NCI-H1436 treated with DMSO at 0.1 percent for 48 hours (cell line): ENCODE data around the gene FOXJ3.

Experiments used
- DNase-seq: peaks from one replicate; lab custom pipeline; 2025; lab: John Stamatoyannopoulos, UW

Gene FOXJ3

DNA sequence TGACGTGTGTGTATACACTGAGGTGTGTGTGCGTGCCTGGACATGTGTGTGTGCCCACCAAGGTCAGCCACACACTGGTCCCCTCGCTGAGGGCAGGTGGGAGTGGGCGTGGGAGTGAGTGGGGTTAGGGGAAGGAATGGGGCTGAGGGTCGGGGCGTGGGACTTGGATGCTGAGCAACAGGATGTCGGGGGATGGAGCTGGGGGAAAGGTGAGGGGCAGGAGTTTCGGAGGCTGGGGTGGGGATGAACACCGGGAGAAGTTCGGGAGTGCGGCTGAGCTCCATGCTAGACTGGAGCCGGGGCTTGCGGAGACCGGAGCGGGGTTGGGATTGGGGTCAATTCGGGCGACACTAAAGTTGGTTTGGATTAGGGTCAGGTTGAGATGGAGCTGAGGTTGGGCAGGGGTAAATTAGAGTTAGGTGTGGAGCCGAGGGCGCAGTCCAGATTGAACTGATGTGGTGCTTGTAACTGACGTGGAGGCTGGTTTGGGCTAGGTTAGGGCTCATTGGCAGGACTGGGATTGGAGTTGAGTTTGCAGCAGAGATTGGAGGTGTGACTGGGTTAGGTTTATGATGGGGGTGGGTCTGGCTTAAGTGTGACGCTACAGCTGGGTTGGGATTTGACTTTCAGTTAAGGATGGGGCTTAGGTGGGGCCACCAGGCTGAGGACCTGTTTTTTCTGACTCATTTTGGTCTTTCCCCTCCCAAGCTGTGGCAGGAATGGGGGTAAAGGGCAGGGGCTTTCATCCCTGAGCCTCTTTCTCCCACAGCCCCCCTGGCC lies 167.2 kb downstream of the FOXJ3 start:
- DNase-seq: no peak

DNA sequence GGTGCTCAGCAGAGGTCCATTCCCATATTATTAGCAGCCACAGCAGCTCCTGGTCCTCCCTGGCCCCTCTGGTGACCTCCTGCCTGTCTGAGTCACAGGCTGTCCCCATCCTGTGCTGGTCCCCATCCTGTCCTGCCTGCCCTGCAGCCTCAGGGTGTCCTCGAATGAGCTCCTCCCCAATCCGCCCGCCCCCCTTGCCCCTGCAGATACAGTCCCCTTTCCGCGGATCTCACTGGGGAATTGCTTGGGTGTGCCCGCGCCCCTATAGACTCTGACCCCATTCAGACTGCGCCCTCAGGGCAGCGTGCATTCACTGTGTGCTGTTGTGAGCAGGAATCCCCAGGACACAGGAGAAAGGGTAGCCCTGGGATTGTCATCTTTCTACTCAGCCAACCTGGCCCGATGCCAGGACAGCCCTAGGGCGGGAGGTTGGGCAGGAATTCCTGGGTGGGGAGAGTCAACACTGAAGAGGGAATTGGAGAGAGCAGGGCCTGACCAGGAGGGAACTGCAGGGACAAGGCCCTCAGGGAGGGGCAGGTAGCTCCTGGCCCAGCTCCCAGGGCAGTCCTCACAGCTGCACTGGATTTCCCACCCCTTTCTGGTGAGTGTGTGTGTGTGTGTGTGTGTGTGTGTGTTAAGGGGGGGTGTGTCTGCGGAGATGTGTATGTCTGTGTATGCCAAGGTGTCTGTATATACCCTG lies 169.4 kb downstream of the FOXJ3 start:
- no peak for DNase-seq

DNA sequence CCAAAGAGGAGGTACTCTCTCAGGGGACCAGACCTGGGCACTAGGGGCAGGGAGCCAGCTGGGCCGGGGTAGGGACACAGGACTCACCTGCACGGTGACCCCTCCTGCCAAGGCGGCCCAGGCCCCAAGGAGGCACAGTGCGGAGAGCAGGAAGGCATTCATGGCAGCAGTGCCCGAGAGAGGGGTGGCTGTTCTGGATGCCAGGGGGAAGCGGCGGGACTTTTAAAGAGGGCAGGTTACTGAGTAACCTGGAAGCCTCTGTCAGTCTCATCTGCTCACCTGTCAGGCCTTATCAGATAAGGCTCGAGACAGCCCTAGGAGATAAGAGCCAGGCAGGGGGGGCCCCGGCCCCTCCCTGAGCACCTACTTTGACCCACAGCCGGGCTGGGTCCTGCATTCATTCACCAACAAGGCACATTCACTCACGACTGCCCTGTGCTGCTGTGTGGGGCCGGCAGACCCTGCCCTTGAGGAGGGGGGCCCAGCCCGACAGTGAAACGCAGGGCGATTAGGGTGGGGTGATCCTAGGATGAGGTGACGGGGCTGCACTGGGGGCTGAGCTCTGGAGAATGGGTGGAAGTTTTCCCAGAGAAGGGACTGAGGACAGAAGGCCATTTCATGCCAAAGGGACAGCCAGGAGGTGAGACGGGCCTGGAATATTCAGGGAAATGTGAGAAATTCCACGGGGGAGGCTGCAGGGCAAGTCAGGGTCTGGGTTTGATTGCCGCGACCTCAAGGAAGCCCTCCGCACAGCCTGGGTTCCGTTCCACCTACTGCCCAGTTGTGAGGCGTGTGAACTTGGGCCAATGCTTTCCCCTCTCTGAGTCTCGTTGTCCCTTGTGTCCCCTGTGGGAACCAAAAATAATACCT lies 170.2 kb downstream of the FOXJ3 start, which contains the start of gene GUCA2A:
Gene GUCA2A (minus strand): TSS at position 195 of the 870 bp plus-strand sequence. CDS start 33 bp downstream, at position 162.
- DNase-seq: no peak

DNA sequence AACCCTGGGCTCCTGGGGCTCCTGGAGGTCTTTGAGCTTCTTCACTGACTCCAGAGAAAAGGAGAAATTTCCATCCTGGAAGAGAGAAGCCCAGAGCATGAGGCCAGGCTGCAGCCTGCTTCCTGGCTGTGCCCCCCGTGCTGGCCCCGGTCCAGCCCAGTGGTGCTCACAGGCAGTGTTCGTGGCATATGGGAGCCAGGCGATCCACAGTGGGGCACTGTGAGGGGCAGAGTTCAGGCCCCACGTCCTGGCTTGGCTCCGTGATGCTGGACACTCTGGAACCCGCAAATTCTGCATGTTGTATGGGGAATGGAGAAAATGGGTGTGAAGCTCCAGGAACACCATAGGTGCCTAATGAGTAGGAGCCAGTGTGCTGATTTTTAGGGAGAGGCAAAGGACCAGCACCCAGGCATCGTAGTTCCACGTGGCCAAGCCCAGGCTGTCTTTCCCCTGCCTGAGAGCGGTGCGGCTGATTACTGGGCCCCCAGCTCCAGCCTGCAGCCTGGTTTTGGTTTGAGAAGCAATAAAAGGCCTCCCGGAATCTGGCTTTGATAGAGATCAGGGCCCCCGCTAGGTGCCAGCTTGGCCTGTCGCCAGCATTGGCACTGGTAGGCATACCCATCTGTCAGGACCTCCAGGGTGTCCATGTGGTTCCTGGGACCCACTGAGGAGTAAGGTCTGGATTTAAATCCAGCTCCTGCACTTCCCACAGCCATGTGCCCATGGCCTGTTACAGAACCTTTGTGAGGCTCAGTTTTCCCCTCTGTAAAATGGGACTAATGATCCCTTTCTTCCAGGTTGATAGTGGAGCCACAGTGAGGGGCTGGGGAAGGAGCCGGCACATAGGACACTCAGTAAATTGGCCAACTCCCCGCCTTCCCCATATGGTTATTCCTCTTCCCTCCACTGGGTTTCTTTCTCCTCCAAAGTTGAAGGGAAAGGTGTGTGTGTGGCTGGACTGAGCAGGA lies 171.2 kb downstream of the FOXJ3 start:
- DNase-seq: no peak

DNA sequence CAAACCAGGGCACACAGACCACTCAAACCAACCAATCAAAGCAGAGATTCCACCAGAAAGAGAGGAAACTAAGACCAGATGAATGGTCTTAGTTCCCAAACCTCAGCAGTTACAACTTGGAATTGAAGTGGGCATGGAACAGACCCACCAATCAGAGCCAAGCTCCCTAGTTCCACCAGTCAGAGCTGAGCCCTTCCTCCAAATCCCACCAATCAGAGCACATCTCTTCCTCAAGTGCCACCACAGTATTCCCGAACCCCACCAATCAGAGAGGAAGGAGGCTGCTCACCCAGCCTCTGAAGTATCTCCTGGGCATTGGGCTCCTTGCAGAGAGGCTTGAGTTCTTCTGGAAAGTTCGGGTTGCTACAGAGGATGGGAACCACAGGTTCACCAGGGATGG lies 171.9 kb downstream of the FOXJ3 start:
- DNase-seq: no peak

DNA sequence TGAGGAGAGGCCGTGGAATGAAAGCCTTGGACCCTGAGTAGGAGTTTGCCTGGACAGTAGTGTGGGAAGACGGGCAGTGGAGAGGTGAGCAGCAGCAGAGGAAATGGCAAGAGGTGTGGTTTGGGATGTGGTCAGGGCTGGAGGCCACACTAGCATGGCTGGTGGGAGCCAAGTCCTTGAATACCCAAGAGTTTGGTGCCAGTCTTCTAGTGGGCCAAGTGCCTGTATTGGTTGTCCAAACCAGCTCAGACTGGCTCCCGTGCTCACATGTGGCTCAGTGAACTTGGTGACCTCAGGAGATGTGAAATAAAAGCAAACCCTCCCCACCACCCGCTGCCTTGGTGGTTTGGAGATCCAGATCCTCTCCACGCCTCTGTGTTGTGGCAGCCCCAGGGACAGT lies 172.9 kb downstream of the FOXJ3 start:
- DNase-seq: no peak

DNA sequence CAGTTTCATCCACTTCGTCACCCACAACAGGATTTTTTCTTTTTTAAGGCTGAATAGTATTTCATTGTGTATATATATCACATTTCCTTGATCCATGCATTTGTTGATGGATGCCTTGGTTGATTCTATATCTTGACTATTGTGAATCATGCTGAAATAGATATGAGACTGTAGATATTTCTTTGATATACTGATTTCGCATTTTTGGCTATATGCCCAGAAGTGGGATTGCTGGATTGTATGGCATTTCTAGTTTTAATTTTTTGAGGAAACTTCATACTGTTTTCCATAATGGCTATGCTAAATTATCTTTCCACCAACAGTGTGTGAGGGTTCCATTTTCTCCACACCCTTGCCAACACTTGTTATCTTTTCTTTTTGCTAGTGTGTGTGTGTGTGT lies 176.8 kb downstream of the FOXJ3 start:
- no peak for DNase-seq

DNA sequence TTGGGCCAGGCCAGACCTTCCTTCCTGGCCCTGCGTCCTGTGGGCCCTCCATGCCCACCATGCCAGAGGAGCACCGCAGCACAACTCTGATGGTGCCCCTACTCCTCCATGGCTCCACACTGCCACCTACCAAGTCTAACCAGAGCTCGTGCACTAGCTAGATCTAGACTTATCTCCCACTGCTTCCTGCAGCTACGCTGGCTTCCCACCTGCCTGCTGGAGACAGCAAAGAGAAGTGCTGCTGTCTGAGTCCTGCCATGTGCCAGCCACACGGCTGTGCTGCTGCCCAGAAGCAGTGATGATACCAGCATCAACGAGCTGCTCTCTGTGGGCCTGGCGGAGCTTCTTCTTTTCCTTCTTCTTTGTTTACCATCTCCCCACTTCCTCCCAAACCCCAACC lies 177.4 kb downstream of the FOXJ3 start:
- DNase-seq: no peak

DNA sequence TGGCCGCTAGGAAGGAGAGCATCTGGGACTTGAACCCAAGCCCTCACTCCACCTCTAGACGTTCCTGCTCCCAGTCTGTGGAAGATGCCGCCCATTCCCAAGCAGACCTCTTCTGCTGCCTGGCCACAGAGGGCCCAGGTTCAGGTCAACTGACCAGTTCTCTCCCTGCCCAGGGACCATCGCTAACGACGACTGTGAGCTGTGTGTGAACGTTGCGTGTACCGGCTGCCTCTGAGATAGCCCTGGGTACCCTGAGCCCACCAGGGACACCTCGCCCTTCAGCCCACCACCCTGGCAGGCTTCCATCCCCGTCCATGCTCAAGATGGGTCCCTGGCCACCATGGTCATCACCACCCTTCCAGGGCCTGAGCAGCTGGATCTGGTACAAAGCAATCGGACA lies 179.7 kb downstream of the FOXJ3 start:
- no peak for DNase-seq

DNA sequence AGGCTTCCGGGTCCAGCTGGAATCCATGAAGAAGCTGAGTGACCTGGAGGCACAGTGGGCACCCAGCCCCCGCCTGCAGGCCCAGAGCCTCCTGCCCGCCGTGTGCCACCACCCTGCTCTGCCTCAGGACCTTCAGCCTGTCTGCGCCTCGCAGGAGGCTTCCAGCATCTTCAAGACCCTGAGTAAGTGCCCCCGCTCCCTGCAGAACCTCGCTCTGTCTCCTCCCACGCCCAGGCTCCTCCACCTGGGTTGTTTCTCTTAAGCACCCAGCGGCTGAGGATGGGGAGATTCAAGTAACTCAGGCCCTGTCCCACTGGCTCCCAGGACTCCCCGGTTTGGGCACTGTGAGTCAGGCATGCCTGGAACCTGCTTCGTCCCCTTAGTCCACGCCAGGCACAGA lies 180.3 kb downstream of the FOXJ3 start:
- DNase-seq: no peak

DNA sequence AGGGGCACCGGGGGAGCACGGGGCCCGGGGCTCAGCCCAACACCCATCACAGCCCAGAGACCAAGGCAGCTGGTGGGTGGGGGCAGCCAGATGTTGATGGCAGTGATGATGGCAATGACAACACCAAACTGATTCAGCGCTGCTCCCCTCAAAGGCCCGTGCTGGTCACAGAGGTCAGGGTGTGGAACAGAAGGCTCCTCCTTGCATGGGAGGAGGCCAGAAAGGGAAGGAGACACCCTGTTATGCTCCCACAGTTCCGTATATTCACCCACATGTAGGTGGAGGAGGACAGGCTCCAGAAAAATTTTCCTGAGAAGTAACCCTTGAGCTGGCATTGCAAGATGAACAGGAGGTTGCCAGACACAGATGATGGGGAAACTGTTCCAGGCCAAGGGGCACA lies 181.4 kb downstream of the FOXJ3 start:
- no peak for DNase-seq

DNA sequence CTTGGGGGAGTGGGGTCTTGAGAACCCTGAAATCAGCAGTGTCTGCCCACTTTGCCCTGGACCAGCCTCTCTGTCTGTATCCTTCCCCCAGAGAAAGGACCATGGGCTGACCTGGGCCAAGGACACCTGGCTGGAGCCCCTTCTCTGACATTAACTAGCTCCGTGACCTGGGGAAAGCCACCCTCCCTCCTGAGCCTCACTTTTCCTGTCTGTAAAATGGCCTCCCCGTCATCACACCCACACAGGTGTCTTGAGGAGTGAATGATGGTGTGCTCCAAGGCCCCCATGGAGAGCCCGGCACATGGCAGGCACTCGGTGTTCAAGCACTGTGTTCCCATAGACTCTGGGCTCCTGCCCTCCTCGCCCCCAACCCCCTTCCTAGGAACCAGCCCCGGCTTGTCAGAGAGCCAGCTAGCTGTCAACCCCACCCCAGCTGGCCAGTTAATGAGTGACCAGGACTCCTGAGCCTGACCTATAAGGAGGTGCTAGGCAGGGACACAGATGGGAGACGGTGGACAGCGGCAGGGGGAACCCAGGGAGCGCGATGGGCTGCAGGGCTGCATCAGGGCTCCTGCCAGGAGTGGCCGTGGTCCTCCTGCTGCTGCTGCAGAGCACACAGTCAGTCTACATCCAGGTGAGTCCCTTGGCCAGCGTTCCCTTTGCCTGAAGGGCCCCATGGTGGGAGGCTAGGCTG lies 182.0 kb downstream of the FOXJ3 start, which contains the start of gene GUCA2B:
Gene GUCA2B (plus strand): TSS at position 504 of the 694 bp plus-strand sequence. CDS start 41 bp downstream, at position 545.
- no peak for DNase-seq

DNA sequence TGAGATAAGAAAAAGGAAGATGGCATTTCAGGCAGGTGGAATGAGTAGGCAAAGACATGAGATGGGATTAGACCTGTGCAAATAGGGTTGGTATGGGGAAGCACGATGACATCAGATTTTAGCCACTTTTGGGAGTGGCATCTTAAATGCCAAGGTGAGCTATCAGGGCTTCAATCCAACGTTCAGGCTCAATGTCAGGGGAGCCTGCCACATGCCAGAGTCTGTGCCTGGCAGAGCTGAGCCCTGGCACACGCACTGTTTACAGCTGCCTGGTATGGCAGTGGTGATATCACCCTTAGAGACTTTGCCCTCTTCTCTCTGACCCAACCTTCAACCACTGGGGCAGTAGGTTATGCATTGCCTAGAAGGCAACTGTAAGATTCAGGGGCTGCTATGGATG lies 182.9 kb downstream of the FOXJ3 start:
- no peak for DNase-seq

DNA sequence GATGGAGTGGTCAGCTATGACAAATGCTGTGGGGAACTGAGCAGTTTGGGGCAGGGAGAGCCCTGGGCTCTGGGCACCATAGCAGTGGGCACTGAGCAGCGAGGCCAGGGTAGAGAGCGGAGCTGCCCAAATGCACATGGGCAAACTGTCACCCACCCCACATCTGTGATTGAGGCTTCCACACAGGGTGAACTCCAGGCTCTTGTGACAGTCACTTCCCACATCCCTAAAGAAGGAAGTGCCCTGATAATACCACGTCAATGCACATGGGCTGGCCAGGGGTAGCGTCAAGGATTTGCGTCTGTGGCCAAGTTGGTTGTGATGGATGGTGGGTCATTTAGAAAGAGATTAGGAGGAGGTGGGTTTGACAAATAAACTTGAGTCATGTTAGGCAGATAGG lies 184.4 kb downstream of the FOXJ3 start:
- no peak for DNase-seq

DNA sequence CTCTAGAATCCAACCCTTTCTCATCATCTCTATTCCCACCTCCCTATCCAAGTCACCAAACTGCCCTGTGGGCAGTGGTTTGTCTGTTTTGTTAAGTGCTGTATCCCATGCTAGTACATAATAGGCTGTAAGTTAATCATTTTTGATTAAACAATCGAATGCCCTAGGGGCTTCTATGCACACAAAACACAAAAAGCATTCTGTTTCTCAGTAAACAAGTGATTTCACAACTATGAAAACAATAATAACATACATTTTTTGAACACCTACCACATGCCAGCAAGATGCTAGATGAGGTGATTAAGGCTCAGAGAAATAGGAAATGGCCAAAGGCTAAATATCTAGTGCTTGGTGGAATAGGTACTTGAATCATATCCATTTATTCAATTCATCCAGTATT lies 186.9 kb downstream of the FOXJ3 start:
- no peak for DNase-seq

DNA sequence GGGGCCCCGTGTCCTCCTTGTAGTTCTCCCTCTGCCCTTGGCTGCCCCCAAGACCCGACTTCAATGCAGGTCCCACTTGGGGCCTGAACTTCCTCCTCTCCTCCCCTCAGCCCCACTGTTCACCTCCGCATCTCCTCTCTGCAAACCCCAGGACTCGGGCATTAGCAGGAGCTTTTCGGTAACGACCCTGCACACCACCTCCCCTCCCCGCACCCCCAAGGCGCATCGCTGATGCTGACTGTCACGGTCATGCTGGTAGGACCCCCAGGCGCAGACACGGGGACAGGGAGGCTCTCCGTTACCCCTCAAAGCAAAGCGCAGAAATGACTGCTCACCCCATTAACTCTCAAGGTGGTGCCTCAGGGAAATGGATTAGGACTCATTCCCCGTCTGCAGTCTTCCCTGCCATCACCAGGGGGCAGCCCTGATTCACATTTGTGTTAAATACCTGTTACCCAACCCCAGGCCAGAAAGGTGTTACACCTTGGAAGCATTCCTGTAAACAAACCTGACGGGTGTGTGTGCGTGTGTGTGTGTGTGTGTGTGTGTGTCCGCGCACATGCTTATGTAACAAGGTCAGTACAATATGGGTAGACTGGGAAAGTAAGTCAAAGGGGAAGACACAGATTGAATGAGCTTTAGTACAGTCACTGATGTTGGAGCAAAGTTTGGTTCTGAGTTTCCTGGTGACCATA lies 188.3 kb downstream of the FOXJ3 start:
- no peak for DNase-seq

DNA sequence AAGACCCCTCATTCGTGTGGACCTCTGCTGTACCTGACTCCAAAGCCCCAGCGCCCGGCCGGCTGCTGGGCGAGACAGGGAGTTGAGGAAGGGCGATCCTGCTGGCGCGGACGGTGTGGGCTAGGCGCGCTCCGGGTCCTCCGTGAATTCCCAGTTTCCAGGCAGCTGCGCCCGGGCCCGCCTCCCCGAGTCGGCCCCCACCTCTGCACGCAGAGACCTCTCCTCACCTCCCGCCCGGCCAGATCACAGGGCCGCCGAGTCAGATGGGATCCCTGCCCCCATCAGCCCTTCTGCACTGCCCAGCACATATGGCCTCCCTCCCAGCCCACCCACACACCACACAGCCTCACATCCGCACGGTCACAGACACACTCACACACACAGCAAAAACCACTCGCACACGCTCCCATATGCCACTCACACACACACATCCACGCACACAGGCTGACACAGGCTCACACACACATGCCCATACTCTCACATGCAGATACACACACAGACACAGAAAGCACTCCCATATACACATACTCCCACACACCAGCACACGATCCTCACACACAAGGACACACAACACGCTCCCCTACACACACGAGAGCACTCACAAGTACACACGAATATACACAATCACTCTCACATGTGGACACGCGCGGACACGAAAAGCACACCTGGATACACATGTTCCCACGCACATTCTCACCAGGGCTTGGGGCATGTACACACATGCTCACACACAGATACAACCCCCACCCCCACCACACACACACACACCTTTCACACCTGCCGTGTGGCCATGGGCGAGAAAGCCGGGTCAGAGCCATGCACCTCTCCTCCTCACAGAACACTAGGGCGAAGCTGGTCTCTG lies 189.0 kb downstream of the FOXJ3 start:
- DNase-seq: no peak

DNA sequence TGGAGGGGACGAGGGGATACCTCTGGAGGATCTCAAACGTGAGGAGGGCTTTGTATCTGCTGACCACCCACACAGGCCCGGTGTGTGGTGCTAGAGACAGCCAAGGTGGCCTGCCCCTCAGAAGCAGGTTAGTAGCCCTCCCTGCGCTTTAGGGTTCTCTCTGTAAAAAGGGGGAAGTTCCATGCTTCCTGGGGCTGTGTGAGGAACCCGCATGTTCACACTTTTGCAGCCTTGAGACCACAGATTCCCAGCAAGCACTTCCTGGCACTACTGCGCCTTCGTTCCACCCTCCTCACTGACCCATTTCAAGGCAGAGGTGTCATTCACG lies 189.7 kb downstream of the FOXJ3 start:
- DNase-seq: no peak

DNA sequence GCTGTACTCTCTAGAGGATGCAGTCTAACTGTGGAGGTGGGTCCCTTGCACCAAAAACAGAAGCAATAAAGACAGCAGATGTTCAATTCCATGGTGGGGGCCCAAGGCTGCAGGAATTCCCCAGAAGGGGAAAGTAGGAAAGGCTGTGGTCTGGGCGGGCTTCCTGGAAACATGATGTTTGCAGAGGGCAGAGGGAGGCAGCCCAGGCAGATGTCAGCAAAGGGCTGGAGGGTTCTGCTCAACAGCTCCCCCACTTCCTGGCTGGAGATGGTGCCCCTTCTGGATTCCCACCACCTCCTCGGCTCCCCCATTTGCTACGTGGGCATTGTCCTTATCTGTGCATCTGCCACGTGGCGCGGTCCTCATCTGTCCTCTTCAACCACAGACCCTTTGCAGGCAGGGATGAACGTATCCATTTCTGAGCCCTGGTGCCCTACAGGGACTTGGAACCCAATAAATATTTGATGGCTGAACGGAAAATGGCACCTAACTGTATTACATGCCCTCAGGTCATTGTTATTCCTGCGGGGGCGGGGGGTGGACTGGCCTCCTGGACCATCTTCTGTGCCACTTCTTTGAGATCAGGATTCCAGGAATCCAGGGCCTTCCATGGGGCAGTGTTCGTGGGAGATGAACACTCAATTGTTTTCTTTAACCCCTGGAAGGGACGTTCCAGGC lies 190.2 kb downstream of the FOXJ3 start:
- DNase-seq: no peak
